Measurements from ENCODE around the gene RAB10. TPM values are rescaled to one million over a fixed set of nuclear protein-coding genes. Genes with fewer than 3 reads are reported as not detected.

RAB10 gene
- total RNA-seq, 2 experiments from 2014 or later = 13.5 to 13.8 TPM

DNA sequence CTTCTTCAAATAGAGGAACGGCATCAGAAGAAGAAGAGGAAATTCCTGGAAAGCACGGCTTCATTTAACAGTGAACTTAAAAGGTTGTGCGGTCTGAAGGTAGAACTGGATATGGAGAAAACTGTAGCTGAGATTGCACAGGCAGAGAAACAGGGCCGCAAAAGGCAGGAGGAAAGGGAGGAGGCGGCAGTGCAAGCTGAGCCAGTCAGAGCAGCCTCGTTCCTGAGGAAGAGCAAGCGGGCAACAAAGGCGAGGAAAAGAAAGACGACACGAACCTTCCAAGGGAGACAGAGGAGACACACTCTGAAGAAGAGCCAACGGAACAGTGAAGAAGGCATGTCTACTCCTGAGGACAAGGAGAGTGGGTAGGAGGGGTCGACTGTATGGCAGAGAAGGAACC lies 116.4 kb downstream of the RAB10 start:
- Mint-ChIP-seq H3K4me1 (ENCODE audit: low read depth) (no peaks in the 10 kb centered on the region), H3K27ac (no peak overlapping the region), H3K4me3 (no peak overlapping the region), H3K36me3 (ENCODE audit: low read depth) (no peaks in the 10 kb centered on the region), H3K27me3 (peaks cover 29% of the 10 kb centered on the region), H3K9me3 (no peaks in the 10 kb centered on the region)
- ATAC-seq (ENCODE audit: poor library complexity) = no peak
- no peak for DNase-seq
- ChIA-PET POLR2A (no interaction called here), CTCF (no interaction called here)
- Histone ChIP-seq H3K27ac (ENCODE audit: low read depth in 1 of 2, low read length in 2 of 2) (no peak overlapping the region), H3K27me3 (ENCODE audit: control insufficient read depth in 1 of 2, insufficient read depth in 2 of 2, low read length in 2 of 2) (peaks cover 7 to 22% of the 10 kb centered on the region in 2 experiments), H3K36me3 (ENCODE audit: insufficient read depth, low read length) (no peaks in the 10 kb centered on the region), H3K4me1 (ENCODE audit: insufficient read depth, low read length) (no peaks in the 10 kb centered on the region), H3K4me3 (ENCODE audit: low read length) (no peak overlapping the region), H3K9me3 (ENCODE audit: control insufficient read depth in 1 of 2, insufficient read depth in 1 of 2, low read length in 2 of 2) (no peaks in the 10 kb centered on the region)
- TF ChIP-seq, protein P1, sequence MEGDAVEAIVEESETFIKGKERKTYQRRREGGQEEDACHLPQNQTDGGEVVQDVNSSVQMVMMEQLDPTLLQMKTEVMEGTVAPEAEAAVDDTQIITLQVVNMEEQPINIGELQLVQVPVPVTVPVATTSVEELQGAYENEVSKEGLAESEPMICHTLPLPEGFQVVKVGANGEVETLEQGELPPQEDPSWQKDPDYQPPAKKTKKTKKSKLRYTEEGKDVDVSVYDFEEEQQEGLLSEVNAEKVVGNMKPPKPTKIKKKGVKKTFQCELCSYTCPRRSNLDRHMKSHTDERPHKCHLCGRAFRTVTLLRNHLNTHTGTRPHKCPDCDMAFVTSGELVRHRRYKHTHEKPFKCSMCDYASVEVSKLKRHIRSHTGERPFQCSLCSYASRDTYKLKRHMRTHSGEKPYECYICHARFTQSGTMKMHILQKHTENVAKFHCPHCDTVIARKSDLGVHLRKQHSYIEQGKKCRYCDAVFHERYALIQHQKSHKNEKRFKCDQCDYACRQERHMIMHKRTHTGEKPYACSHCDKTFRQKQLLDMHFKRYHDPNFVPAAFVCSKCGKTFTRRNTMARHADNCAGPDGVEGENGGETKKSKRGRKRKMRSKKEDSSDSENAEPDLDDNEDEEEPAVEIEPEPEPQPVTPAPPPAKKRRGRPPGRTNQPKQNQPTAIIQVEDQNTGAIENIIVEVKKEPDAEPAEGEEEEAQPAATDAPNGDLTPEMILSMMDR (IDR thresholded peaks at IDR 0.05) = no peak
- intact Hi-C loops (cut with DNase I, micrococcal nuclease) = no loop called here

- ChIA-PET CTCF (interaction anchor here (0.9 kb wide), 1 partner anchor 73 kb away, joined by 3 read pairs; no protein-coding TSS in a partner anchor), POLR2A (no interaction called here)
- H3K27me3 Mint-ChIP-seq = peaks cover 4% of the 10 kb centered on the region
- DNase-seq = no peak
- H3K4me3 ChIP-seq (ENCODE audit: low read length) = no peak overlapping the region
- no peaks in the 10 kb centered on the region for H3K9me3 Mint-ChIP-seq
- no peaks in the 10 kb centered on the region for H3K27me3 ChIP-seq (ENCODE audit: control insufficient read depth in 1 of 2, insufficient read depth in 2 of 2, low read length in 2 of 2)
- H3K4me3 Mint-ChIP-seq = no peak overlapping the region
- ATAC-seq (ENCODE audit: poor library complexity) = no peak
- H3K36me3 ChIP-seq (ENCODE audit: insufficient read depth, low read length) = no peaks in the 10 kb centered on the region
- no peaks in the 10 kb centered on the region for H3K4me1 ChIP-seq (ENCODE audit: insufficient read depth, low read length)
- H3K27ac Mint-ChIP-seq = no peak overlapping the region
- H3K36me3 Mint-ChIP-seq (ENCODE audit: low read depth) = no peaks in the 10 kb centered on the region
- H3K27ac ChIP-seq (ENCODE audit: low read depth in 1 of 2, low read length in 2 of 2) = no peak overlapping the region
- intact Hi-C loops (cut with DNase I, micrococcal nuclease) = no loop called here
- H3K9me3 ChIP-seq (ENCODE audit: control insufficient read depth in 1 of 2, insufficient read depth in 1 of 2, low read length in 2 of 2) = no peaks in the 10 kb centered on the region
- no peaks in the 10 kb centered on the region for H3K4me1 Mint-ChIP-seq (ENCODE audit: low read depth)
- TF ChIP-seq, protein P1 (IDR thresholded peaks at IDR 0.05) = no peak
Measured at GRCh38 chr2:26157580-26157979, 123.7 kb downstream of the RAB10 start.

- CTCF ChIA-PET = no interaction called here
- no peak overlapping the region for H3K4me3 ChIP-seq (ENCODE audit: low read length)
Measured at GRCh38 chr2:26161926-26162325, 128.0 kb downstream of the RAB10 start.

More at GRCh38 chr2:26161926-26162325, 128.0 kb downstream of the RAB10 start:
- no peaks in the 10 kb centered on the region for H3K36me3 Mint-ChIP-seq (ENCODE audit: low read depth)
- H3K9me3 Mint-ChIP-seq = no peaks in the 10 kb centered on the region
- DNase-seq (no peak), ATAC-seq (ENCODE audit: poor library complexity) (no peak)
- no peaks in the 10 kb centered on the region for H3K27me3 Mint-ChIP-seq
- intact Hi-C loops (cut with DNase I, micrococcal nuclease) = no loop called here
- H3K4me3 Mint-ChIP-seq = no peak overlapping the region
- H3K27ac Mint-ChIP-seq = no peak overlapping the region
- POLR2A ChIA-PET = no interaction called here
- TF ChIP-seq, protein P1 (IDR thresholded peaks at IDR 0.05) = no peak
- Histone ChIP-seq H3K27me3 (ENCODE audit: control insufficient read depth in 1 of 2, insufficient read depth in 2 of 2, low read length in 2 of 2) (no peaks in the 10 kb centered on the region), H3K36me3 (ENCODE audit: insufficient read depth, low read length) (no peaks in the 10 kb centered on the region), H3K9me3 (ENCODE audit: control insufficient read depth in 1 of 2, insufficient read depth in 1 of 2, low read length in 2 of 2) (no peaks in the 10 kb centered on the region), H3K27ac (ENCODE audit: low read depth in 1 of 2, low read length in 2 of 2) (no peak overlapping the region), H3K4me1 (ENCODE audit: insufficient read depth, low read length) (no peaks in the 10 kb centered on the region)
- no peaks in the 10 kb centered on the region for H3K4me1 Mint-ChIP-seq (ENCODE audit: low read depth)
